H1 (cell line): ENCODE results near the gene R3HDM2. TPM values are rescaled to one million over a fixed set of nuclear protein-coding genes. Genes with fewer than 3 reads are reported as not detected.

Experiments
- CBX8 ChIP-seq: fragments of 300-800, 300-1000 bp; sonication (generic); IDR thresholded peaks from 2 replicates; pipeline ENCODE4 v1.7.1; 2016; ENCODE audit warnings: low read depth, low read length, borderline replicate concordance
- CTBP2 ChIP-seq: IDR thresholded peaks from 2 replicates; pipeline ENCODE4 v1.7.0; 2011; ENCODE audit warnings: borderline replicate concordance, mild to moderate bottlenecking, moderate library complexity, mixed read lengths, low read length; ENCODE audit not compliant: insufficient read depth, insufficient read length
- GTF2F1 ChIP-seq: IDR thresholded peaks from 2 replicates; pipeline ENCODE4 v1.6.1; 2012; ENCODE audit warnings: low read depth, low read length, improper control_type of control experiment, borderline replicate concordance
- HDAC6 ChIP-seq: IDR thresholded peaks from one replicate; pipeline ENCODE4 v1.7.1; 2012; ENCODE audit warnings: low read depth, mild to moderate bottlenecking, inconsistent platforms, low read length, moderate library complexity
- KDM1A ChIP-seq: fragments of 200-600, 300-600 bp; sonication (generic); IDR thresholded peaks from 2 replicates; pipeline ENCODE4 v1.7.1; 2016; ENCODE audit warnings: mild to moderate bottlenecking, low read length, borderline replicate concordance
- POLR2AphosphoS5 ChIP-seq: IDR thresholded peaks from 2 replicates; pipeline ENCODE4 v1.6.1; 2011; ENCODE audit warnings: low read depth, low read length
- POU5F1 ChIP-seq: IDR thresholded peaks from 2 replicates; pipeline ENCODE4 v1.6.1; 2011; ENCODE audit warnings: low read depth, mild to moderate bottlenecking, low read length, moderate library complexity
- RAD21 ChIP-seq, 2 experiments: IDR thresholded peaks in 1 of 2; conservative IDR thresholded peaks in 1 of 2; 2 replicates each; pipeline ENCODE4 v1.6.1; 2011; ENCODE audit warnings: low read depth in 2 of 2, low read length in 2 of 2, improper control_type of control experiment in 1 of 2, inconsistent platforms in 1 of 2, mild to moderate bottlenecking in 1 of 2, moderate library complexity in 1 of 2
- polyA plus RNA-seq, 7 experiments: library from polyadenylated mRNA; depleted of rRNA in 3 of 7; stranded (reverse) in 5 of 7; unstranded in 2 of 7; fragments of >200 nt in 5 of 7; fragments of 200-250 nt in 2 of 7; gene quantifications; 1 replicate in 5 of 7; 2 replicates in 1 of 7; 4 replicates in 1 of 7; pipeline versions ENCODE4 v1.2.1 to v1.2.3, GENCODE V29; 2011 to 2013; ENCODE audit warnings: missing spikeins in 2 of 7, mixed read lengths in 2 of 7
- total RNA-seq: library from RNA; stranded (reverse); fragmentation: NEBNext Ultra II Directional; extraction: Animal tissue kit (Norgen Biotek cat#: 25700); gene quantifications from 2 replicates; pipeline ENCODE4 v1.2.1, GENCODE V29; 2021
- TF ChIP-seq, protein P1 (sequence below): fragments of 300-600 bp; sonication (generic); IDR thresholded peaks from 2 replicates; pipeline ENCODE4 v1.7.1; 2012; ENCODE audit warnings: low read length, moderate library complexity, mild to moderate bottlenecking, inconsistent platforms; ENCODE audit not compliant: insufficient replicate concordance
- TF ChIP-seq, protein P2 (sequence below): IDR thresholded peaks from 2 replicates; pipeline ENCODE4 v1.6.1; 2011; ENCODE audit warnings: low read depth, mild to moderate bottlenecking, low read length; ENCODE audit not compliant: insufficient read depth

Gene R3HDM2
- total and polyA plus RNA-seq, 2 of the 8 experiments (the other 6 are each of a cell fraction or from before 2014, with no cell fraction given): 25.6 to 27.0 TPM

DNA sequence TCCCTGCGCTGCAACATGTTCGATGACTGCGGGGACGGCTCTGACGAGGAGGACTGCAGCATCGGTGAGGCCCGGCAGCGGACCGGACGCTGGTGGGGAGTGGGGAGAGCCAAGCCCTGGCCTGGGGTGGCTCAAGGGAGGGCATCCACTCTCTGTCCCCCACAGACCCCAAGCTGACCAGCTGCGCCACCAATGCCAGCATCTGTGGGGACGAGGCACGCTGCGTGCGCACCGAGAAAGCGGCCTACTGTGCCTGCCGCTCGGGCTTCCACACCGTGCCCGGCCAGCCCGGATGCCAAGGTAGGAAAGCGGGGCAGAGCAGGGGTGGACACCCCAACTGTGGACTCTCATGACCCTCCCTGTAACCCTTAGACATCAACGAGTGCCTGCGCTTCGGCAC, 225.7 kb downstream of the R3HDM2 start (continued):
- TF ChIP-seq, protein P1, sequence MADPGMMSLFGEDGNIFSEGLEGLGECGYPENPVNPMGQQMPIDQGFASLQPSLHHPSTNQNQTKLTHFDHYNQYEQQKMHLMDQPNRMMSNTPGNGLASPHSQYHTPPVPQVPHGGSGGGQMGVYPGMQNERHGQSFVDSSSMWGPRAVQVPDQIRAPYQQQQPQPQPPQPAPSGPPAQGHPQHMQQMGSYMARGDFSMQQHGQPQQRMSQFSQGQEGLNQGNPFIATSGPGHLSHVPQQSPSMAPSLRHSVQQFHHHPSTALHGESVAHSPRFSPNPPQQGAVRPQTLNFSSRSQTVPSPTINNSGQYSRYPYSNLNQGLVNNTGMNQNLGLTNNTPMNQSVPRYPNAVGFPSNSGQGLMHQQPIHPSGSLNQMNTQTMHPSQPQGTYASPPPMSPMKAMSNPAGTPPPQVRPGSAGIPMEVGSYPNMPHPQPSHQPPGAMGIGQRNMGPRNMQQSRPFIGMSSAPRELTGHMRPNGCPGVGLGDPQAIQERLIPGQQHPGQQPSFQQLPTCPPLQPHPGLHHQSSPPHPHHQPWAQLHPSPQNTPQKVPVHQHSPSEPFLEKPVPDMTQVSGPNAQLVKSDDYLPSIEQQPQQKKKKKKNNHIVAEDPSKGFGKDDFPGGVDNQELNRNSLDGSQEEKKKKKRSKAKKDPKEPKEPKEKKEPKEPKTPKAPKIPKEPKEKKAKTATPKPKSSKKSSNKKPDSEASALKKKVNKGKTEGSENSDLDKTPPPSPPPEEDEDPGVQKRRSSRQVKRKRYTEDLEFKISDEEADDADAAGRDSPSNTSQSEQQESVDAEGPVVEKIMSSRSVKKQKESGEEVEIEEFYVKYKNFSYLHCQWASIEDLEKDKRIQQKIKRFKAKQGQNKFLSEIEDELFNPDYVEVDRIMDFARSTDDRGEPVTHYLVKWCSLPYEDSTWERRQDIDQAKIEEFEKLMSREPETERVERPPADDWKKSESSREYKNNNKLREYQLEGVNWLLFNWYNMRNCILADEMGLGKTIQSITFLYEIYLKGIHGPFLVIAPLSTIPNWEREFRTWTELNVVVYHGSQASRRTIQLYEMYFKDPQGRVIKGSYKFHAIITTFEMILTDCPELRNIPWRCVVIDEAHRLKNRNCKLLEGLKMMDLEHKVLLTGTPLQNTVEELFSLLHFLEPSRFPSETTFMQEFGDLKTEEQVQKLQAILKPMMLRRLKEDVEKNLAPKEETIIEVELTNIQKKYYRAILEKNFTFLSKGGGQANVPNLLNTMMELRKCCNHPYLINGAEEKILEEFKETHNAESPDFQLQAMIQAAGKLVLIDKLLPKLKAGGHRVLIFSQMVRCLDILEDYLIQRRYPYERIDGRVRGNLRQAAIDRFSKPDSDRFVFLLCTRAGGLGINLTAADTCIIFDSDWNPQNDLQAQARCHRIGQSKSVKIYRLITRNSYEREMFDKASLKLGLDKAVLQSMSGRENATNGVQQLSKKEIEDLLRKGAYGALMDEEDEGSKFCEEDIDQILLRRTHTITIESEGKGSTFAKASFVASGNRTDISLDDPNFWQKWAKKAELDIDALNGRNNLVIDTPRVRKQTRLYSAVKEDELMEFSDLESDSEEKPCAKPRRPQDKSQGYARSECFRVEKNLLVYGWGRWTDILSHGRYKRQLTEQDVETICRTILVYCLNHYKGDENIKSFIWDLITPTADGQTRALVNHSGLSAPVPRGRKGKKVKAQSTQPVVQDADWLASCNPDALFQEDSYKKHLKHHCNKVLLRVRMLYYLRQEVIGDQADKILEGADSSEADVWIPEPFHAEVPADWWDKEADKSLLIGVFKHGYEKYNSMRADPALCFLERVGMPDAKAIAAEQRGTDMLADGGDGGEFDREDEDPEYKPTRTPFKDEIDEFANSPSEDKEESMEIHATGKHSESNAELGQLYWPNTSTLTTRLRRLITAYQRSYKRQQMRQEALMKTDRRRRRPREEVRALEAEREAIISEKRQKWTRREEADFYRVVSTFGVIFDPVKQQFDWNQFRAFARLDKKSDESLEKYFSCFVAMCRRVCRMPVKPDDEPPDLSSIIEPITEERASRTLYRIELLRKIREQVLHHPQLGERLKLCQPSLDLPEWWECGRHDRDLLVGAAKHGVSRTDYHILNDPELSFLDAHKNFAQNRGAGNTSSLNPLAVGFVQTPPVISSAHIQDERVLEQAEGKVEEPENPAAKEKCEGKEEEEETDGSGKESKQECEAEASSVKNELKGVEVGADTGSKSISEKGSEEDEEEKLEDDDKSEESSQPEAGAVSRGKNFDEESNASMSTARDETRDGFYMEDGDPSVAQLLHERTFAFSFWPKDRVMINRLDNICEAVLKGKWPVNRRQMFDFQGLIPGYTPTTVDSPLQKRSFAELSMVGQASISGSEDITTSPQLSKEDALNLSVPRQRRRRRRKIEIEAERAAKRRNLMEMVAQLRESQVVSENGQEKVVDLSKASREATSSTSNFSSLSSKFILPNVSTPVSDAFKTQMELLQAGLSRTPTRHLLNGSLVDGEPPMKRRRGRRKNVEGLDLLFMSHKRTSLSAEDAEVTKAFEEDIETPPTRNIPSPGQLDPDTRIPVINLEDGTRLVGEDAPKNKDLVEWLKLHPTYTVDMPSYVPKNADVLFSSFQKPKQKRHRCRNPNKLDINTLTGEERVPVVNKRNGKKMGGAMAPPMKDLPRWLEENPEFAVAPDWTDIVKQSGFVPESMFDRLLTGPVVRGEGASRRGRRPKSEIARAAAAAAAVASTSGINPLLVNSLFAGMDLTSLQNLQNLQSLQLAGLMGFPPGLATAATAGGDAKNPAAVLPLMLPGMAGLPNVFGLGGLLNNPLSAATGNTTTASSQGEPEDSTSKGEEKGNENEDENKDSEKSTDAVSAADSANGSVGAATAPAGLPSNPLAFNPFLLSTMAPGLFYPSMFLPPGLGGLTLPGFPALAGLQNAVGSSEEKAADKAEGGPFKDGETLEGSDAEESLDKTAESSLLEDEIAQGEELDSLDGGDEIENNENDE: no peak
- no peak for TF ChIP-seq POLR2AphosphoS5
- TF ChIP-seq HDAC6: no peak
- no peak for TF ChIP-seq CBX8
- TF ChIP-seq GTF2F1: no peak
- no peak for TF ChIP-seq CTBP2
- TF ChIP-seq KDM1A: no peak
- TF ChIP-seq, protein P2, sequence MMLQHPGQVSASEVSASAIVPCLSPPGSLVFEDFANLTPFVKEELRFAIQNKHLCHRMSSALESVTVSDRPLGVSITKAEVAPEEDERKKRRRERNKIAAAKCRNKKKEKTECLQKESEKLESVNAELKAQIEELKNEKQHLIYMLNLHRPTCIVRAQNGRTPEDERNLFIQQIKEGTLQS: no peak
- no peak for TF ChIP-seq RAD21 (IDR thresholded peaks at IDR 0.05 in 1 of 2, conservative IDR thresholded peaks at IDR 0.05 in 1 of 2; ENCODE audit: low read depth in 2 of 2, low read length in 2 of 2)
- no peak for TF ChIP-seq POU5F1
